GM12891 (cell line): ENCODE measurements around the gene SLC18A3.

Source experiments
- DNase-seq: peaks from one replicate; pipeline ENCODE4 v3.0.0; 2011; ENCODE audit warnings: low spot score; ENCODE audit not compliant: insufficient read length
- FAIRE-seq: peaks from 2 replicates; lab custom pipeline; 2011; peaks lifted over from hg19 to GRCh38; lab: Jason Lieb, UNC
- PAX5 ChIP-seq: IDR thresholded peaks from 2 replicates; pipeline ENCODE4 v1.6.1; 2011; ENCODE audit warnings: low read length, moderate library complexity, mild to moderate bottlenecking; ENCODE audit not compliant: insufficient read depth, severe bottlenecking
- POLR2A ChIP-seq: IDR thresholded peaks from 2 replicates; pipeline ENCODE4 v1.6.1; 2011; ENCODE audit warnings: low read depth, low read length, control low read depth
- POLR2AphosphoS5 ChIP-seq: IDR thresholded peaks from 2 replicates; pipeline ENCODE4 v1.6.1; 2011; ENCODE audit warnings: low read depth, low read length, control low read depth
- POU2F2 ChIP-seq: IDR thresholded peaks from 2 replicates; pipeline ENCODE4 v1.6.1; 2011; ENCODE audit warnings: low read depth, mild to moderate bottlenecking, control low read depth, low read length, moderate library complexity
- SPI1 ChIP-seq: IDR thresholded peaks from 2 replicates; pipeline ENCODE4 v1.6.1; 2011; ENCODE audit warnings: low read depth, low read length, control low read depth
- TAF1 ChIP-seq: IDR thresholded peaks from 2 replicates; pipeline ENCODE4 v1.6.1; 2011; ENCODE audit warnings: low read depth, low read length, control low read depth

SLC18A3 gene

GRCh38 chr10:49645871-49646870, 36.1 kb downstream of the SLC18A3 start:
- FAIRE-seq (no peak), DNase-seq (no peak)
- TF ChIP-seq SPI1 (no peak), POU2F2 (no peak), TAF1 (no peak), PAX5 (no peak), POLR2A (no peak), POLR2AphosphoS5 (no peak)

GRCh38 chr10:49647554-49647953, 37.4 kb downstream of the SLC18A3 start:
- FAIRE-seq (no peak), DNase-seq (no peak)
- TF ChIP-seq PAX5 (no peak), POLR2A (no peak), SPI1 (no peak), POU2F2 (no peak), POLR2AphosphoS5 (no peak), TAF1 (no peak)

GRCh38 chr10:49647985-49648795, 38.1 kb downstream of the SLC18A3 start:
- no peak for DNase-seq
- TF ChIP-seq POU2F2: no peak
- TF ChIP-seq PAX5: no peak
- no peak for TF ChIP-seq SPI1
- TF ChIP-seq POLR2AphosphoS5: no peak
- TF ChIP-seq TAF1: no peak
- TF ChIP-seq POLR2A: no peak
- no peak for FAIRE-seq

GRCh38 chr10:49649294-49649693, 39.2 kb downstream of the SLC18A3 start:
- TF ChIP-seq POLR2AphosphoS5 (no peak), PAX5 (no peak), POLR2A (no peak)
- DNase-seq (no peak), FAIRE-seq (no peak)

- DNase-seq: no peak
- FAIRE-seq: no peak
- no peak for TF ChIP-seq POLR2A
- TF ChIP-seq SPI1: no peak
- TF ChIP-seq POLR2AphosphoS5: no peak
- no peak for TF ChIP-seq TAF1
- no peak for TF ChIP-seq PAX5
- TF ChIP-seq POU2F2: no peak
These were observed 40.0 kb downstream of the SLC18A3 start for GRCh38 chr10:49649936-49650723.

GRCh38 chr10:49650724-49651034, 40.6 kb downstream of the SLC18A3 start:
- DNase-seq (no peak), FAIRE-seq (no peak)
- TF ChIP-seq TAF1 (no peak), PAX5 (no peak), POLR2A (no peak), POLR2AphosphoS5 (no peak), SPI1 (no peak), POU2F2 (no peak)

- TF ChIP-seq POLR2AphosphoS5 (no peak), POLR2A (no peak), PAX5 (no peak), POU2F2 (no peak), SPI1 (no peak), TAF1 (no peak)
- FAIRE-seq (no peak), DNase-seq (no peak)
These were observed 41.1 kb downstream of the SLC18A3 start for GRCh38 chr10:49651039-49651835.

GRCh38 chr10:49651917-49652316, 41.8 kb downstream of the SLC18A3 start:
- no peak for TF ChIP-seq SPI1
- no peak for TF ChIP-seq TAF1
- TF ChIP-seq PAX5: no peak
- no peak for TF ChIP-seq POLR2AphosphoS5
- TF ChIP-seq POLR2A: no peak
- TF ChIP-seq POU2F2: no peak
- FAIRE-seq: no peak
- no peak for DNase-seq

- TF ChIP-seq TAF1 (no peak), POU2F2 (no peak)
- DNase-seq: no peak
- no peak for FAIRE-seq
These were observed 42.5 kb downstream of the SLC18A3 start for GRCh38 chr10:49652421-49653272.
